HFFc6 (cell line): ENCODE results near the gene PTGFRN. TPM values are rescaled to one million over a fixed set of nuclear protein-coding genes. Genes with fewer than 3 reads are reported as not detected.
"Not testable (repeated sequence)": the region's sequence is repeated elsewhere in the genome, so short reads cannot be mapped to it uniquely, and the experiment has no call there.

Experiments used
- DNase-seq: peaks from one replicate; pipeline ENCODE4 v3.0.0-alpha.2; 2018
- H3K27ac Mint-ChIP-seq: 2 replicates; pipeline ENCODE4 v1.8.0; 2020; ENCODE audit warnings: mild to moderate bottlenecking, mixed read lengths
- H3K27me3 Mint-ChIP-seq: 2 replicates; pipeline ENCODE4 v1.8.0; 2021; ENCODE audit warnings: mild to moderate bottlenecking, moderate library complexity, mixed read lengths; ENCODE audit not compliant: insufficient read depth
- H3K36me3 Mint-ChIP-seq: 2 replicates; pipeline ENCODE4 v1.8.0; 2021; ENCODE audit warnings: low read depth, mixed read lengths
- H3K4me1 Mint-ChIP-seq: 2 replicates; pipeline ENCODE4 v1.8.0; 2020; ENCODE audit warnings: low read depth, mixed read lengths
- H3K4me3 Mint-ChIP-seq: 2 replicates; pipeline ENCODE4 v1.8.0; 2020; ENCODE audit warnings: mild to moderate bottlenecking, moderate library complexity, mixed read lengths
- H3K9me3 Mint-ChIP-seq: 2 replicates; pipeline ENCODE4 v1.8.0; 2020; ENCODE audit warnings: mild to moderate bottlenecking, mixed read lengths
- total RNA-seq, 6 experiments: library from RNA; stranded (reverse); fragmentation: NEBNext Ultra II Directional; extraction: Animal tissue kit (Norgen Biotek cat#: 25700); gene quantifications; 2 replicates in 1 of 6; 3 replicates in 5 of 6; pipeline ENCODE4 v1.2.3, GENCODE V29; 2021
- TF ChIP-seq, protein P1 (sequence below): fragments of 200-600 bp; sonication (generic); IDR thresholded peaks from 2 replicates; pipeline ENCODE4 v1.5.0; 2021; ENCODE audit warnings: antibody characterized with exemption, mild to moderate bottlenecking

The PTGFRN gene
- total RNA-seq, 6 experiments from 2014 or later = 0.14 TPM; not detected in 5

DNA sequence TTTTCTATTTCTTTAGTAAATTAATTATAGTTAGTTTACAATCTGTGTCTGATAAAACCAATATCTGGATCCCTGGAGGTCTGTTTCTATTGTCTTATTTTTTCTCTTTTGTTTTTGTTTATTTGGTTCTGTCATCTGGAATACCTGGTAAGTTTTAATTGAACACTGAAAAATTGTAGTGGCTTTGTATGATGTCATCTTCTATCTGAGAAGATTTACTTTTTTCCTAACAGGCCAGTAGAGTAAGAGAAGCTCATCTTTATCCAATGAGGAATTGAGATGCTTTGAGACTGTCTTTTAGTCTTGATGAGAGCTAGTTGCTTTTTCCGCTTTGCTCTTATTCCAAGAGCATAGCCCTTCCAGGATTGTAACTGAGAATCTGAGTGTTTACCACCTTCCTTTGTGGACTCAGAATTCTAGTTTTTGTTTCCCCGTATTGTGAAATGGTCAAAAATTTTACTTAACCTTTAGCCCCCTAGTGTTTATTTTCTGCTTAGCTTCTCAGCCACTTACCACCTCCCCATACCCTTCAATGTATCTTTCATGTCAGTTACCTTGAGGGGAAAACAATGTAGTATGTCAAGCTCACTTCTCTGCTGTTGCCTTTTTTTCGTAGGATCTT, 25.0 kb downstream of the PTGFRN start:
- H3K4me1 Mint-ChIP-seq = no peaks in the 10 kb centered on the region
- no peak for DNase-seq
- no peak overlapping the region for H3K27ac Mint-ChIP-seq
- no peak overlapping the region for H3K4me3 Mint-ChIP-seq
- H3K27me3 Mint-ChIP-seq = peaks cover 19% of the 10 kb centered on the region
- TF ChIP-seq, protein P1, sequence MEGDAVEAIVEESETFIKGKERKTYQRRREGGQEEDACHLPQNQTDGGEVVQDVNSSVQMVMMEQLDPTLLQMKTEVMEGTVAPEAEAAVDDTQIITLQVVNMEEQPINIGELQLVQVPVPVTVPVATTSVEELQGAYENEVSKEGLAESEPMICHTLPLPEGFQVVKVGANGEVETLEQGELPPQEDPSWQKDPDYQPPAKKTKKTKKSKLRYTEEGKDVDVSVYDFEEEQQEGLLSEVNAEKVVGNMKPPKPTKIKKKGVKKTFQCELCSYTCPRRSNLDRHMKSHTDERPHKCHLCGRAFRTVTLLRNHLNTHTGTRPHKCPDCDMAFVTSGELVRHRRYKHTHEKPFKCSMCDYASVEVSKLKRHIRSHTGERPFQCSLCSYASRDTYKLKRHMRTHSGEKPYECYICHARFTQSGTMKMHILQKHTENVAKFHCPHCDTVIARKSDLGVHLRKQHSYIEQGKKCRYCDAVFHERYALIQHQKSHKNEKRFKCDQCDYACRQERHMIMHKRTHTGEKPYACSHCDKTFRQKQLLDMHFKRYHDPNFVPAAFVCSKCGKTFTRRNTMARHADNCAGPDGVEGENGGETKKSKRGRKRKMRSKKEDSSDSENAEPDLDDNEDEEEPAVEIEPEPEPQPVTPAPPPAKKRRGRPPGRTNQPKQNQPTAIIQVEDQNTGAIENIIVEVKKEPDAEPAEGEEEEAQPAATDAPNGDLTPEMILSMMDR = peak; percentile 57
- H3K36me3 Mint-ChIP-seq = no peaks in the 10 kb centered on the region
- no peaks in the 10 kb centered on the region for H3K9me3 Mint-ChIP-seq

DNA sequence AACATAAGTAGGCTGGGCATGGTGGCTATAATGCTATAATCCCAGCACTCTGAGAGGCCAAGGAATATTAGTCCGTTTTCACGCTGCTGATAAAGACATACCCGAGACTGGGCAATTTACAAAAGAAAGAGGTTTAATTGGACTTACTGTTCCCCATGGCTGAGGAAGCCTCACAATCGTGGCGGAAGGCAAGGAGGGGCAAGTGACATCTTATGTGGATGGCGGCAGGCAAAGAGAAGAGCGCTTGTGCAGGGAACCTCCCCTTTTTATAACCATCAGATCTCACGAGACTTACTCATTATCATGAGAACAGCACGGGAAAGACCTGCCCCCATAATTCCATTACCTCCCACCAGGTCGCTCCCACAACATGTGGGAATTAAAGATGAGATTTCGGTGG, 28.5 kb downstream of the PTGFRN start:
- peaks cover 20% of the 10 kb centered on the region for H3K27me3 Mint-ChIP-seq
- TF ChIP-seq, protein P1 = no peak
- H3K27ac Mint-ChIP-seq = no peak overlapping the region
- no peak for DNase-seq
- H3K9me3 Mint-ChIP-seq = no peaks in the 10 kb centered on the region
- no peaks in the 10 kb centered on the region for H3K36me3 Mint-ChIP-seq
- H3K4me3 Mint-ChIP-seq = no peak overlapping the region
- H3K4me1 Mint-ChIP-seq = no peaks in the 10 kb centered on the region

DNA sequence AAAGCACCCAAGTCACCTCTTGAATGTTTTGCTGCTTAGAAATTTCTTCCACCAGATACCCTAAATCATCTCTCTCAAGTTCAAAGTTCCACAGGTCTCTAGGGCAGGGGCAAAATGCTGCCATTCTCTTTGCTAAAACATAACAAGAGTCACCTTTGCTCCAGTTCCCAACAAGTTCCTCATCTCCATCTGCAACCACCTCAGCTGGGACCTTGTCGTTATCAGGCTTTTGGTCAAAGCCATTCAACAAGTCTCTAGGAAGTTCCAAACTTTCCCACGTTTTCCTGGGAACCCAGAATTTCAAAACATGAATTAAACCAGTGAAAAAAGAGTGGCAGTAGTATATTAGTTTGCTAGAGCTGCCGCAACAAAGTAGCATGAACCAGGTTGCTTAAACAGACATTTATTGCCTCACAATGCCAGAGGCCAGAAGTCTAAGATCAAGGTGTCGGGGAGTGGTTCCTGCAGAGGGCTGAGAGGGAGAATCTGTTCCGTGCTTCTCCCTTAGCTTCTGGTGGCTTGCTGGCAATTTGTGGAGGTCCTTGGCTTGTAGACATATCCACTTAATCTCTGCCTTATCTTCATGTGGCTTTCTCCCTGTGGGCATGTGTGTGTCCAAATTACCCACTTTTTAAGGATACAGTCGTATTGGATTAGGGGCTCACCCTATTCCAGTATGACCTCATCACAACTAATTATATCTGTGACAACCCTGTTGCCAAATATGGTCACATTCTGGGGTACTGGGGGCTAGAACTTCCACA, 30.2 kb downstream of the PTGFRN start:
- not testable (repeated sequence) for H3K4me1 Mint-ChIP-seq, H3K27ac Mint-ChIP-seq, H3K36me3 Mint-ChIP-seq, H3K4me3 Mint-ChIP-seq, H3K9me3 Mint-ChIP-seq, DNase-seq
- peaks cover 20% of the 10 kb centered on the region for H3K27me3 Mint-ChIP-seq

DNA sequence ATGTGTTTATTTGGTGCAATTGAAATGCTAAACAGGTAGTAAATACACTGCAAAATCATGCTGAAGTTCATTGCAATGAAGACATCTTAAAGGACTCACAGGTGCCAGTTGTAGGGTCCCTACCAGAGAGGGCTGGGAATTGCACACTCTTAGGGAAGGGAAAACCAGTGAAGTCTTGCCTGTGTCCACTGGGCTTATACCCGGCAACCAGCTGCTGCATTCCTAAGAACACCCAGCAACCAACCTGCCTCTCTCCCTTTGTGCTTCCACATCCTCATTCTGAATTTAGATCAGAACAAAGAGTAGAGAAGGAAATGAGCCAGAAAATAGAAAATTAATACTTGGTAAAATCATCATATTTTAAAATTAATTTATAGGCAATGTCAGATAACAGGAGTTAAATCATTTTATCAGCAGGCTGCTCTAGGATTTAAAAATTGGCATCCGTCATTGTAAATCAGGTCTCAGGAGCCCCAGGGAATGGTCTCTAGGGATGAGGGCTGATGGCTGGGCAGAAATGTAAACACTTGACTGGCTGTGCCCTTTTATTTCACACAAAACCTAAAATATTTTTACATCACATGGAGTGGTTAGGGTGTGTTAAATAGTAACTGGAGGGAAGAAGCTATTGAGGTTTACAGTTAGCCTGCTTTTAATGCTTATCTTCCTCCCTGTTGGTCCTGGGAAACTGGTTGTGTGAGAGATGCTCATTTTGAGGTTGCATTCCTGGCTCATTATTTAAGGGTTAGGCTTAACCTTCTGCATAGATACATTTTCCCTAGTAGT, 31.3 kb downstream of the PTGFRN start:
- TF ChIP-seq, protein P1 = no peak
- no peaks in the 10 kb centered on the region for H3K36me3 Mint-ChIP-seq
- H3K4me1 Mint-ChIP-seq = no peaks in the 10 kb centered on the region
- no peaks in the 10 kb centered on the region for H3K9me3 Mint-ChIP-seq
- no peak overlapping the region for H3K27ac Mint-ChIP-seq
- no peak overlapping the region for H3K4me3 Mint-ChIP-seq
- peaks cover 25% of the 10 kb centered on the region for H3K27me3 Mint-ChIP-seq
- no peak for DNase-seq

DNA sequence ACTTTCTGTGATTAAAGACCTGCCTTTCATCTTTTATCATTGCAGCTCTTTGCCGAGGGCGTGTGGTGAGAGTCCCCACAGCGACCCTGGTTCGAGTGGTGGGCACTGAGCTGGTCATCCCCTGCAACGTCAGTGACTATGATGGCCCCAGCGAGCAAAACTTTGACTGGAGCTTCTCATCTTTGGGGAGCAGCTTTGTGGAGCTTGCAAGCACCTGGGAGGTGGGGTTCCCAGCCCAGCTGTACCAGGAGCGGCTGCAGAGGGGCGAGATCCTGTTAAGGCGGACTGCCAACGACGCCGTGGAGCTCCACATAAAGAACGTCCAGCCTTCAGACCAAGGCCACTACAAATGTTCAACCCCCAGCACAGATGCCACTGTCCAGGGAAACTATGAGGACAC, 32.0 kb downstream of the PTGFRN start:
- Mint-ChIP-seq H3K27ac (no peak overlapping the region), H3K27me3 (peaks cover 21% of the 10 kb centered on the region), H3K4me1 (no peaks in the 10 kb centered on the region), H3K36me3 (no peaks in the 10 kb centered on the region), H3K9me3 (no peaks in the 10 kb centered on the region), H3K4me3 (no peak overlapping the region)
- DNase-seq = no peak
- TF ChIP-seq, protein P1 = no peak

DNA sequence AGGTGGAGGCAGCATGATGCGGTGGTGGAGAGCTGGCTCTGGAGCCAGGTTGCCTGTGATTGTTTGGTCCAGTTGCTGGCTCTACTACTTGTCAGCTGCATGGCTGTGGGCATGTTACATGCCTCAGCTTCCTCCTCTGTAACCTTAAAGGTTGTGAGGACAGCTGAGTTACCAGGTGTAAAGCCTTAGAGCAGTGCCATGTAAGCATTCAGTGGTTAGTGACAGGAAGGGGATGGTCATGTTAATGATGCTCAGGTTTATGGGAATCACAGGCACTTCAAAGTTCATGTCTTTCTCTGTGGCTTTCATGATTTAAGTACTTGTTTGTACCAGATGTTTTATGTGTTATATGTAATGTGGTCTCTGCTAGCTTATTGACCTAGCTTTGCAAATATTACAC, 32.6 kb downstream of the PTGFRN start:
- Mint-ChIP-seq H3K4me3 (no peak overlapping the region), H3K27ac (no peak overlapping the region), H3K4me1 (no peaks in the 10 kb centered on the region), H3K9me3 (no peaks in the 10 kb centered on the region), H3K27me3 (peaks cover 21% of the 10 kb centered on the region), H3K36me3 (no peaks in the 10 kb centered on the region)
- TF ChIP-seq, protein P1 = no peak
- DNase-seq = no peak
